Measurements from ENCODE around the gene SNRPD3. TPM values are rescaled to one million over a fixed set of nuclear protein-coding genes. Genes with fewer than 3 reads are reported as not detected.

The SNRPD3 gene
- total RNA-seq = 169 and 182 TPM in 2 replicates

GRCh38 chr22:24555165-24556039, at the start of gene SNRPD3:
SNRPD3 (plus strand) TSS chr22:24555999; CDS start chr22:24557675, 1,676 bp downstream.

GRCh38 chr22:24554313-24555164, 1.3 kb upstream of the SNRPD3 start, which contains the start of gene GUCD1:
GUCD1 (minus strand) TSS chr22:24555138; CDS start chr22:24554991, 147 bp downstream.

GRCh38 chr22:24592851-24593558, 37.2 kb downstream of the SNRPD3 start, which contains the start of gene LRRC75B:
LRRC75B (minus strand) TSS chr22:24593073; CDS start chr22:24593039, 34 bp downstream.

GRCh38 chr22:24602847-24603769, 47.3 kb downstream of the SNRPD3 start, which contains the start of gene GGT1:
GGT1 (plus strand) TSS chr22:24603193; CDS start chr22:24611082, 7,889 bp downstream.

Other genes starting within 250 kb of the SNRPD3 start
- 0.18 TPM in 1 of 2 replicates, not detected in the other for gene ADORA2A, start 128.4 kb upstream of the SNRPD3 start, total RNA-seq
- gene UPB1, start 60.7 kb upstream of the SNRPD3 start, total RNA-seq = not detected in 2 replicates
- 117 and 125 TPM in 2 replicates for gene GUCD1, start 861 bp upstream of the SNRPD3 start, total RNA-seq
- gene LRRC75B, start 37.1 kb downstream of the SNRPD3 start, total RNA-seq = 6.1 and 10.5 TPM in 2 replicates
- 1.2 and 10.1 TPM in 2 replicates for gene GGT1, start 47.2 kb downstream of the SNRPD3 start, total RNA-seq
- under 0.01 TPM in 1 of 2 replicates, not detected in the other for gene PIWIL3, start 218.7 kb downstream of the SNRPD3 start, total RNA-seq